Lower leg skin (tissue), 4 donors: ENCODE data around the gene NLE1. TPM values are rescaled to one million over a fixed set of nuclear protein-coding genes. Genes with fewer than 3 reads are reported as not detected.

Experiments used
- DNase-seq, 2 donors: peaks; one replicate each; pipeline ENCODE4 v3.0.0-alpha.2; 2019; ENCODE audit warnings: low spot score in 2 of 2
- H3K4me3 ChIP-seq: fragments of 200-600 bp; sonication (generic); 2 replicates; pipeline ENCODE4 v1.5.1; 2017; ENCODE audit warnings: mild to moderate bottlenecking, low read depth; ENCODE audit not compliant: poor library complexity, severe bottlenecking
- CTCF ChIP-seq, 3 donors: fragments of 450-650 bp; IDR thresholded peaks; one replicate each; pipeline ENCODE4 v1.5.1; 2016; ENCODE audit warnings: antibody characterized with exemption in 3 of 3, mild to moderate bottlenecking in 3 of 3, moderate library complexity in 2 of 3
- POLR2A ChIP-seq, 2 donors: fragments of 450-650 bp; IDR thresholded peaks; one replicate each; pipeline ENCODE4 v1.6.1; 2016 to 2017; ENCODE audit warnings: antibody characterized with exemption in 2 of 2, mild to moderate bottlenecking in 1 of 2, moderate library complexity in 1 of 2
- WGBS, 2 donors: methylation state at CpG; one replicate each; pipeline ENCODE4 v1.1.5; 2018; 5-methylcytosine and 5-hydroxymethylcytosine counted together
- intact Hi-C: fragments of 100-400 bp; cut with DNase I; formaldehyde crosslinking; loops from one replicate; pipeline ENCODE4 v1.15.0; 2023; ENCODE audit warnings: low total_unique reads
- total RNA-seq, 4 donors: library from RNA; depleted of rRNA; stranded (reverse); fragments of >200 nt; gene quantifications; one replicate each; pipeline ENCODE4 v1.1.0, GENCODE V29; 2016

The NLE1 gene
- total RNA-seq, 4 donors from 2014 or later = 12.7 to 23.0 (median 13.2) TPM

GRCh38 chr17:35138218-35138617 lies 3.9 kb downstream of the NLE1 start:
- DNase-seq = no peak
- 93 to 94% methylated on average over 6 of the region's 6 CpGs for WGBS, 2 donors
- intact Hi-C loops = no loop called here
- H3K4me3 ChIP-seq = no peak overlapping the region
- no peak for TF ChIP-seq POLR2A (IDR thresholded peaks at IDR 0.05)
- no peak for TF ChIP-seq CTCF (IDR thresholded peaks at IDR 0.05)

- H3K4me3 ChIP-seq = no peak overlapping the region
- DNase-seq = no peak
- TF ChIP-seq CTCF (IDR thresholded peaks at IDR 0.05) (no peak), POLR2A (IDR thresholded peaks at IDR 0.05) (no peak)
- 69 to 70% methylated on average over 6 of the region's 6 CpGs for WGBS, 2 donors
- intact Hi-C loops = no loop called here
Observed at GRCh38 chr17:35135322-35135721, 6.8 kb downstream of the NLE1 start.

GRCh38 chr17:35132816-35133550 lies 9.1 kb downstream of the NLE1 start:
- intact Hi-C loops = no loop called here
- TF ChIP-seq CTCF (IDR thresholded peaks at IDR 0.05) (no peak), POLR2A (IDR thresholded peaks at IDR 0.05) (no peak)
- no peak for DNase-seq
- 94 to 96% methylated on average over 17 to 22 of the region's 22 CpGs for WGBS, 2 donors
- no peak overlapping the region for H3K4me3 ChIP-seq

GRCh38 chr17:35132099-35132498 lies 10.0 kb downstream of the NLE1 start:
- no peak for DNase-seq
- intact Hi-C loops = no loop called here
- no peak overlapping the region for H3K4me3 ChIP-seq
- TF ChIP-seq POLR2A (IDR thresholded peaks at IDR 0.05) (no peak), CTCF (IDR thresholded peaks at IDR 0.05) (no peak)
- 70 to 73% methylated on average over 10 of the region's 10 CpGs for WGBS, 2 donors

GRCh38 chr17:35130392-35130791 lies 11.7 kb downstream of the NLE1 start:
- no peak for DNase-seq
- WGBS, 2 donors = 98 to 100% methylated on average over 3 of the region's 3 CpGs
- H3K4me3 ChIP-seq = no peak overlapping the region
- no peak for TF ChIP-seq CTCF (IDR thresholded peaks at IDR 0.05)
- no peak for TF ChIP-seq POLR2A (IDR thresholded peaks at IDR 0.05)
- intact Hi-C loops = no loop called here

GRCh38 chr17:35129973-35130351 lies 12.1 kb downstream of the NLE1 start:
- intact Hi-C loops = no loop called here
- WGBS, 2 donors = 94% methylated on average over 5 of the region's 5 CpGs
- TF ChIP-seq POLR2A (IDR thresholded peaks at IDR 0.05) (no peak), CTCF (IDR thresholded peaks at IDR 0.05) (no peak)

More at GRCh38 chr17:35129973-35130351, 12.1 kb downstream of the NLE1 start:
- no peak for DNase-seq
- H3K4me3 ChIP-seq = no peak overlapping the region
